H9 (cell line): ENCODE results near the gene BBS1. TPM values are rescaled to one million over a fixed set of nuclear protein-coding genes. Genes with fewer than 3 reads are reported as not detected.

ENCODE experiments used
- DNase-seq: peaks from one replicate; pipeline ENCODE4 v3.0.0-alpha.2; 2017
- H2AFZ ChIP-seq: one replicate; pipeline ENCODE4 v1.6.1; 2013; ENCODE audit warnings: mild to moderate bottlenecking, low read length, control low read depth, moderate library complexity
- H2AK5ac ChIP-seq: 2 replicates; pipeline ENCODE4 v1.6.1; 2013; ENCODE audit warnings: low read length, control low read depth, mixed read lengths; ENCODE audit not compliant: insufficient read length
- H2BK120ac ChIP-seq: one replicate; pipeline ENCODE4 v1.6.1; 2013; ENCODE audit warnings: low read depth, mild to moderate bottlenecking, low read length, control low read depth, inconsistent platforms; ENCODE audit not compliant: poor library complexity, severe bottlenecking
- H2BK12ac ChIP-seq: 2 replicates; pipeline ENCODE4 v1.6.1; 2013; ENCODE audit warnings: low read length, control low read depth, mixed read lengths, low read depth; ENCODE audit not compliant: insufficient read length
- H2BK15ac ChIP-seq: 2 replicates; pipeline ENCODE4 v1.6.1; 2013; ENCODE audit warnings: low read depth, low read length, control low read depth
- H2BK20ac ChIP-seq: one replicate; pipeline ENCODE4 v1.6.1; 2013; ENCODE audit warnings: low read depth, mild to moderate bottlenecking, low read length, control low read depth, inconsistent platforms; ENCODE audit not compliant: poor library complexity, severe bottlenecking
- H2BK5ac ChIP-seq: 2 replicates; pipeline ENCODE4 v1.6.1; 2013; ENCODE audit warnings: low read length, control low read depth, mixed read lengths; ENCODE audit not compliant: insufficient read length
- H3K14ac ChIP-seq: 2 replicates; pipeline ENCODE4 v1.6.1; 2013; ENCODE audit warnings: low read length, control low read depth; ENCODE audit not compliant: insufficient read depth
- H3K18ac ChIP-seq: 2 replicates; pipeline ENCODE4 v1.6.1; 2013; ENCODE audit warnings: low read depth, mild to moderate bottlenecking, mixed read lengths, low read length, control low read depth; ENCODE audit not compliant: insufficient read length
- H3K23ac ChIP-seq: 2 replicates; pipeline ENCODE4 v1.6.1; 2013; ENCODE audit warnings: low read length, control low read depth, mixed read lengths, low read depth; ENCODE audit not compliant: insufficient read length
- H3K23me2 ChIP-seq: 2 replicates; pipeline ENCODE4 v1.6.1; 2013; ENCODE audit warnings: low read depth, mild to moderate bottlenecking, mixed read lengths, low read length, control low read depth; ENCODE audit not compliant: insufficient read length, poor library complexity, severe bottlenecking
- H3K27ac ChIP-seq: 2 replicates; pipeline ENCODE4 v1.5.1; 2013; ENCODE audit warnings: low read length, control low read depth, mixed read lengths, low read depth; ENCODE audit not compliant: insufficient read length
- H3K27me3 ChIP-seq: 2 replicates; pipeline ENCODE4 v1.6.1; 2013; ENCODE audit warnings: low read length, control low read depth, inconsistent platforms; ENCODE audit not compliant: insufficient read depth
- H3K4ac ChIP-seq: 2 replicates; pipeline ENCODE4 v1.6.1; 2013; ENCODE audit warnings: low read depth, mild to moderate bottlenecking, control low read depth, inconsistent platforms, low read length, moderate library complexity
- H3K4me1 ChIP-seq: 2 replicates; pipeline ENCODE4 v1.6.1; 2013; ENCODE audit warnings: low read length, control low read depth, inconsistent platforms; ENCODE audit not compliant: insufficient read depth
- H3K4me2 ChIP-seq: 2 replicates; pipeline ENCODE4 v1.6.1; 2013; ENCODE audit warnings: low read length, control low read depth, mixed read lengths; ENCODE audit not compliant: insufficient read length, insufficient read depth
- H3K56ac ChIP-seq: 2 replicates; pipeline ENCODE4 v1.6.1; 2013; ENCODE audit warnings: low read depth, mild to moderate bottlenecking, mixed read lengths, low read length, control low read depth; ENCODE audit not compliant: insufficient read length
- H3K79me1 ChIP-seq: 2 replicates; pipeline ENCODE4 v1.6.1; 2013; ENCODE audit warnings: low read depth, mild to moderate bottlenecking, moderate library complexity, low read length, control low read depth, inconsistent platforms; ENCODE audit not compliant: insufficient read depth, poor library complexity, severe bottlenecking
- H3K79me2 ChIP-seq: 2 replicates; pipeline ENCODE4 v1.6.1; 2013; ENCODE audit warnings: low read length, control low read depth, inconsistent platforms; ENCODE audit not compliant: insufficient read depth
- H3K9ac ChIP-seq: 2 replicates; pipeline ENCODE4 v1.6.1; 2013; ENCODE audit warnings: low read length, control low read depth, mixed read lengths; ENCODE audit not compliant: insufficient read length; ENCODE audit errors: extremely low read depth
- H3K9me3 ChIP-seq: one replicate; pipeline ENCODE4 v1.6.1; 2013; ENCODE audit warnings: low read depth, low read length, inconsistent platforms; ENCODE audit not compliant: control insufficient read depth
- H3T11ph ChIP-seq: one replicate; pipeline ENCODE4 v1.6.1; 2013; ENCODE audit warnings: mild to moderate bottlenecking, low read length, control low read depth, inconsistent platforms
- H4K20me1 ChIP-seq: one replicate; pipeline ENCODE4 v1.6.1; 2013; ENCODE audit not compliant: control insufficient read depth, insufficient read length, insufficient read depth
- H4K5ac ChIP-seq: 2 replicates; pipeline ENCODE4 v1.6.1; 2013; ENCODE audit warnings: low read depth, mild to moderate bottlenecking, mixed read lengths, low read length, control low read depth; ENCODE audit not compliant: insufficient read length
- H4K8ac ChIP-seq: replicated peaks from 2 replicates; pipeline ENCODE4 v1.6.1; 2013; ENCODE audit warnings: low read length, control low read depth, mixed read lengths, low read depth; ENCODE audit not compliant: insufficient read length
- H4K91ac ChIP-seq: 2 replicates; pipeline ENCODE4 v1.6.1; 2013; ENCODE audit warnings: low read depth, mild to moderate bottlenecking, moderate library complexity, mixed read lengths, low read length, control low read depth; ENCODE audit not compliant: insufficient read length
- H3K27ac Mint-ChIP-seq, 3 experiments: 2 replicates in 2 of 3; 3 replicates in 1 of 3; pipeline ENCODE4 v1.8.0; 2020 to 2021; ENCODE audit warnings: mixed read lengths in 3 of 3, mild to moderate bottlenecking in 1 of 3, moderate library complexity in 1 of 3
- H3K27me3 Mint-ChIP-seq: 2 replicates; pipeline ENCODE4 v1.8.0; 2021; ENCODE audit warnings: low read depth, mild to moderate bottlenecking, moderate library complexity, mixed read lengths
- H3K36me3 Mint-ChIP-seq, 3 experiments: 2 replicates in 2 of 3; 3 replicates in 1 of 3; pipeline ENCODE4 v1.8.0; 2020 to 2021; ENCODE audit warnings: low read depth in 3 of 3, mixed read lengths in 3 of 3; ENCODE audit not compliant: insufficient read depth in 1 of 3
- H3K4me1 Mint-ChIP-seq, 2 experiments: 2 replicates each; pipeline ENCODE4 v1.8.0; 2020; ENCODE audit warnings: mixed read lengths in 2 of 2
- H3K4me3 Mint-ChIP-seq, 2 experiments: 2 replicates in 1 of 2; 3 replicates in 1 of 2; pipeline ENCODE4 v1.8.0; 2020 to 2021; ENCODE audit warnings: mild to moderate bottlenecking in 2 of 2, mixed read lengths in 2 of 2, moderate library complexity in 1 of 2
- H3K9me3 Mint-ChIP-seq, 2 experiments: 2 replicates in 1 of 2; 3 replicates in 1 of 2; pipeline ENCODE4 v1.8.0; 2020; ENCODE audit warnings: mild to moderate bottlenecking in 2 of 2, mixed read lengths in 2 of 2, moderate library complexity in 1 of 2
- WGBS: extraction: QIAGEN DNeasy Blood & Tissue Kit; methylation state at CpG from one replicate; pipeline ENCODE4 v1.1.7; 2013; ENCODE audit warnings: missing lambda C conversion rate, low lambda C conversion rate, mixed read lengths; ENCODE audit not compliant: insufficient read length; ENCODE audit errors: extremely low coverage; 5-methylcytosine and 5-hydroxymethylcytosine counted together
- total RNA-seq: library from RNA; stranded (reverse); gene quantifications from 2 replicates; pipeline ENCODE4 v1.2.1, GENCODE V29; 2021
- TF ChIP-seq, protein P1 (sequence below): fragments of 200-600 bp; sonication (generic); conservative IDR thresholded peaks from 3 replicates; pipeline ENCODE4 v1.8.0; 2021; ENCODE audit warnings: antibody characterized with exemption, mild to moderate bottlenecking

Gene BBS1
- total RNA-seq, 1 experiment from 2014 or later: 27.2 TPM

DNA sequence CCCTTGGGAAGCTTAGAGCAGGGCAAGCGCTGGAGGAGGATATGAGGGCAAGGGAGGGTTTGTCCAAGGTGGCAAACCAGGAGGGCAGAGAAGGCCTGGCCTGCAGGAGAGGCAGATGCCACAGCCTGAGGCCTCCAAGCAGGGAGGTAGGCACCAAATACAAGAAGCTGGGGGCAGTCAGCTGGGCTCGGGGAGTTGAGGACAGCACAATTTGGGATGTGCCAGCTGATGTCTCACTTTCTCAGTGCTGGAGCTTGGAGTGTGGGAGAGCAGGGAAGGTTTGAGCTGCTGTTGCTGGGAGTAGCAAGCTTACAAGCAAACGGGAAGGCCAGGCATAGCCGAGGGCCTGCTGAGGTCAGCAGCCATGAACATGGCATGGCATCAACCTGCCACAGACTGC lies 31.5 kb downstream of the BBS1 start:
- no peak overlapping the region for H3K56ac ChIP-seq
- no peak overlapping the region for H3K9ac ChIP-seq
- no peaks in the 10 kb centered on the region for H3K9me3 ChIP-seq
- no peak overlapping the region for H4K5ac ChIP-seq
- no CpG with 5 or more reads among the region's 4 CpGs for WGBS
- no peak overlapping the region for H3K23ac ChIP-seq
- H3K27me3 Mint-ChIP-seq: no peaks in the 10 kb centered on the region; the same call in 1 of the 2 replicates
- no peak for DNase-seq
- no peak overlapping the region for H3K14ac ChIP-seq
- no peaks in the 10 kb centered on the region for H3K27me3 ChIP-seq
- H3K79me2 ChIP-seq: no peaks in the 10 kb centered on the region
- no peaks in the 10 kb centered on the region for H3K9me3 Mint-ChIP-seq
- H4K8ac ChIP-seq: no peak overlapping the region
- peak overlapping the region in 2 of 3 experiments; percentile 39 to 48; a peak in 3 of 7 replicates for H3K27ac Mint-ChIP-seq
- H3K4me1 Mint-ChIP-seq: peaks cover 24 to 25% of the 10 kb centered on the region in 2 experiments
- H4K20me1 ChIP-seq: no peaks in the 10 kb centered on the region
- H3K18ac ChIP-seq: no peak overlapping the region
- H4K91ac ChIP-seq: no peak overlapping the region
- H3K23me2 ChIP-seq: no peaks in the 10 kb centered on the region
- H3K36me3 Mint-ChIP-seq: peaks cover 2 to 37% (median 33%) of the 10 kb centered on the region in 3 experiments
- no peak overlapping the region for H2BK12ac ChIP-seq
- H2BK5ac ChIP-seq: no peak overlapping the region
- H2BK15ac ChIP-seq: no peak overlapping the region
- H2AFZ ChIP-seq: no peak overlapping the region
- H2BK120ac ChIP-seq: no peak overlapping the region
- no peak overlapping the region for H2AK5ac ChIP-seq
- H3K4me3 Mint-ChIP-seq: peak overlapping the region in 1 of 2 experiments; percentile 12; a peak in 2 of 5 replicates
- no peak overlapping the region for H3T11ph ChIP-seq
- no peak overlapping the region for H3K27ac ChIP-seq
- TF ChIP-seq, protein P1, sequence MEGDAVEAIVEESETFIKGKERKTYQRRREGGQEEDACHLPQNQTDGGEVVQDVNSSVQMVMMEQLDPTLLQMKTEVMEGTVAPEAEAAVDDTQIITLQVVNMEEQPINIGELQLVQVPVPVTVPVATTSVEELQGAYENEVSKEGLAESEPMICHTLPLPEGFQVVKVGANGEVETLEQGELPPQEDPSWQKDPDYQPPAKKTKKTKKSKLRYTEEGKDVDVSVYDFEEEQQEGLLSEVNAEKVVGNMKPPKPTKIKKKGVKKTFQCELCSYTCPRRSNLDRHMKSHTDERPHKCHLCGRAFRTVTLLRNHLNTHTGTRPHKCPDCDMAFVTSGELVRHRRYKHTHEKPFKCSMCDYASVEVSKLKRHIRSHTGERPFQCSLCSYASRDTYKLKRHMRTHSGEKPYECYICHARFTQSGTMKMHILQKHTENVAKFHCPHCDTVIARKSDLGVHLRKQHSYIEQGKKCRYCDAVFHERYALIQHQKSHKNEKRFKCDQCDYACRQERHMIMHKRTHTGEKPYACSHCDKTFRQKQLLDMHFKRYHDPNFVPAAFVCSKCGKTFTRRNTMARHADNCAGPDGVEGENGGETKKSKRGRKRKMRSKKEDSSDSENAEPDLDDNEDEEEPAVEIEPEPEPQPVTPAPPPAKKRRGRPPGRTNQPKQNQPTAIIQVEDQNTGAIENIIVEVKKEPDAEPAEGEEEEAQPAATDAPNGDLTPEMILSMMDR: no peak
- no peaks in the 10 kb centered on the region for H3K79me1 ChIP-seq
- H2BK20ac ChIP-seq: no peak overlapping the region
- H3K4me1 ChIP-seq: no peaks in the 10 kb centered on the region; the same call in 1 of the 2 replicates
- H3K4me2 ChIP-seq: no peak overlapping the region
- no peak overlapping the region for H3K4ac ChIP-seq
